Endodermal cell (in vitro differentiated cells): ENCODE results near the gene MAGOH. TPM values are rescaled to one million over a fixed set of nuclear protein-coding genes. Genes with fewer than 3 reads are reported as not detected.

ENCODE experiments used
- DNase-seq: peaks from one replicate; pipeline ENCODE4 v3.0.0-alpha.2; 2017
- H3K27ac ChIP-seq: 2 replicates; pipeline ENCODE4 v1.5.1; 2013; ENCODE audit warnings: mild to moderate bottlenecking, low read depth, low read length, moderate library complexity
- H3K27me3 ChIP-seq: 2 replicates; pipeline ENCODE4 v1.6.1; 2013; ENCODE audit warnings: mild to moderate bottlenecking, low read length, moderate library complexity; ENCODE audit not compliant: insufficient read depth, control insufficient read depth, poor library complexity, severe bottlenecking
- H3K36me3 ChIP-seq: 2 replicates; pipeline ENCODE4 v1.7.0; 2013; ENCODE audit warnings: mild to moderate bottlenecking, low read length, moderate library complexity; ENCODE audit not compliant: control insufficient read depth, insufficient read depth
- H3K4me1 ChIP-seq: one replicate; pipeline ENCODE4 v1.7.0; 2013; ENCODE audit warnings: low read length; ENCODE audit not compliant: control insufficient read depth, insufficient read depth
- H3K4me3 ChIP-seq: 2 replicates; pipeline ENCODE4 v1.5.1; 2013; ENCODE audit warnings: mild to moderate bottlenecking, low read length, moderate library complexity
- H3K9ac ChIP-seq: 2 replicates; pipeline ENCODE4 v1.6.1; 2013; ENCODE audit warnings: mild to moderate bottlenecking, low read length, moderate library complexity; ENCODE audit not compliant: poor library complexity, severe bottlenecking; ENCODE audit errors: extremely low read depth
- H3K9me3 ChIP-seq: 2 replicates; pipeline ENCODE4 v1.6.1; 2013; ENCODE audit warnings: mild to moderate bottlenecking, low read length, moderate library complexity; ENCODE audit not compliant: control insufficient read depth
- H3K27ac Mint-ChIP-seq: 2 replicates; pipeline ENCODE4 v1.8.0; 2020; ENCODE audit warnings: mixed read lengths
- H3K27me3 Mint-ChIP-seq: 2 replicates; pipeline ENCODE4 v1.8.0; 2021; ENCODE audit warnings: mild to moderate bottlenecking, mixed read lengths; ENCODE audit not compliant: insufficient read depth
- H3K36me3 Mint-ChIP-seq: 2 replicates; pipeline ENCODE4 v1.8.0; 2020; ENCODE audit warnings: low read depth, mixed read lengths
- H3K4me1 Mint-ChIP-seq: 2 replicates; pipeline ENCODE4 v1.8.0; 2020; ENCODE audit warnings: mixed read lengths
- H3K4me3 Mint-ChIP-seq: 2 replicates; pipeline ENCODE4 v1.8.0; 2020; ENCODE audit warnings: mild to moderate bottlenecking, moderate library complexity, mixed read lengths
- H3K9me3 Mint-ChIP-seq: 2 replicates; pipeline ENCODE4 v1.8.0; 2020; ENCODE audit warnings: mild to moderate bottlenecking, mixed read lengths
- WGBS, 2 experiments: methylation state at CpG; one replicate each; pipeline versions ENCODE4 v1.1.5 to v1.1.7; 2013; ENCODE audit warnings: missing lambda C conversion rate in 2 of 2, mixed read lengths in 1 of 2; ENCODE audit not compliant: insufficient coverage in 1 of 2, insufficient read length in 1 of 2; 5-methylcytosine and 5-hydroxymethylcytosine counted together
- total RNA-seq, 2 donors: library from RNA; stranded (reverse); fragmentation: NEBNext Ultra II Directional in 1 of 2; extraction: Animal tissue kit (Norgen Biotek cat#: 25700) in 1 of 2; gene quantifications; 2 replicates in 1 of 2; 3 replicates in 1 of 2; pipeline ENCODE4 v1.2.1, GENCODE V29; 2021
- TF ChIP-seq, protein P1 (sequence below): fragments of 200-600 bp; sonication (generic); conservative IDR thresholded peaks from 2 replicates; pipeline ENCODE4 v1.5.0; 2021; ENCODE audit warnings: antibody characterized with exemption, mild to moderate bottlenecking

Gene MAGOH
- total RNA-seq, 2 donors from 2014 or later, result 59.1 to 74.7 TPM

DNA sequence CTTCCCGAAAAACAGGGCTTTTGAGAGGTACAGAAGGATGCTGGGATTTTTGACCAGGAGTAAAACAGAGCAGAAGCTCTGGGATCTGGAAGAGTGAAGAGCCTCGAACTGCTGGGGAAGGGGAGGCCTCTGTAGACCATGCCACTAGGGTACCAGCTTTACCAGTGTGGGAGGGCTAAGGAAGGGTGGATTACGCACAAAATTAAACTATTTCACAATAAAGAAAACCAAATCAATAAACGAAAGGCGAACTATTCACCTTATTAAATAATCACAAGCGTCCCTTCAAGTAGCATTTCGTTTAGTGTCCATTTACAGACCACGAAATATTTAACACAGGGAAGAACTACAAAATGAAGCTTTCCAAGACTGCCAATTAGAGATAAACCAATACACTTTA is 18.6 kb downstream of the MAGOH start:
- 40 to 41% methylated on average over 7 to 8 of the region's 8 CpGs for WGBS, 2 experiments
- peak overlapping the region; percentile 52 for H3K9ac ChIP-seq
- H3K9me3 Mint-ChIP-seq, result no peaks in the 10 kb centered on the region

GRCh38 chr1:53218201-53218600 is 20.1 kb downstream of the MAGOH start:
- H3K9me3 Mint-ChIP-seq, result no peaks in the 10 kb centered on the region
- Histone ChIP-seq H3K9ac (no peak overlapping the region), H3K9me3 (no peaks in the 10 kb centered on the region), H3K27me3 (no peaks in the 10 kb centered on the region), H3K27ac (no peak overlapping the region), H3K36me3 (peaks cover 36% of the 10 kb centered on the region), H3K4me1 (no peaks in the 10 kb centered on the region), H3K4me3 (no peak overlapping the region)
- TF ChIP-seq, protein P1, sequence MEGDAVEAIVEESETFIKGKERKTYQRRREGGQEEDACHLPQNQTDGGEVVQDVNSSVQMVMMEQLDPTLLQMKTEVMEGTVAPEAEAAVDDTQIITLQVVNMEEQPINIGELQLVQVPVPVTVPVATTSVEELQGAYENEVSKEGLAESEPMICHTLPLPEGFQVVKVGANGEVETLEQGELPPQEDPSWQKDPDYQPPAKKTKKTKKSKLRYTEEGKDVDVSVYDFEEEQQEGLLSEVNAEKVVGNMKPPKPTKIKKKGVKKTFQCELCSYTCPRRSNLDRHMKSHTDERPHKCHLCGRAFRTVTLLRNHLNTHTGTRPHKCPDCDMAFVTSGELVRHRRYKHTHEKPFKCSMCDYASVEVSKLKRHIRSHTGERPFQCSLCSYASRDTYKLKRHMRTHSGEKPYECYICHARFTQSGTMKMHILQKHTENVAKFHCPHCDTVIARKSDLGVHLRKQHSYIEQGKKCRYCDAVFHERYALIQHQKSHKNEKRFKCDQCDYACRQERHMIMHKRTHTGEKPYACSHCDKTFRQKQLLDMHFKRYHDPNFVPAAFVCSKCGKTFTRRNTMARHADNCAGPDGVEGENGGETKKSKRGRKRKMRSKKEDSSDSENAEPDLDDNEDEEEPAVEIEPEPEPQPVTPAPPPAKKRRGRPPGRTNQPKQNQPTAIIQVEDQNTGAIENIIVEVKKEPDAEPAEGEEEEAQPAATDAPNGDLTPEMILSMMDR, result no peak
- no peak for DNase-seq
- no peak overlapping the region for H3K27ac Mint-ChIP-seq
- H3K36me3 Mint-ChIP-seq, result peaks cover 28% of the 10 kb centered on the region
- peaks cover 12% of the 10 kb centered on the region for H3K4me1 Mint-ChIP-seq
- H3K4me3 Mint-ChIP-seq, result no peak overlapping the region
- no peaks in the 10 kb centered on the region for H3K27me3 Mint-ChIP-seq
- WGBS, 2 experiments, result 88% methylated on average over 5 to 7 of the region's 7 CpGs

More for the DNA sequence above, 18.6 kb downstream of the MAGOH start:
- peak overlapping the region; percentile 87 for H3K27ac Mint-ChIP-seq
- TF ChIP-seq, protein P1, result no peak
- no peak for DNase-seq
- peaks cover 15% of the 10 kb centered on the region for H3K36me3 Mint-ChIP-seq
- H3K27me3 ChIP-seq, result no peaks in the 10 kb centered on the region
- H3K4me1 ChIP-seq, result no peaks in the 10 kb centered on the region
- peak overlapping the region; percentile 86 for H3K4me3 Mint-ChIP-seq
- H3K27ac ChIP-seq, result peak overlapping the region; percentile 70
- H3K36me3 ChIP-seq, result peaks cover 24% of the 10 kb centered on the region
- peaks cover 1% of the 10 kb centered on the region for H3K27me3 Mint-ChIP-seq
- peak overlapping the region; percentile 95 for H3K4me3 ChIP-seq
- peaks cover 12% of the 10 kb centered on the region for H3K4me1 Mint-ChIP-seq
- no peaks in the 10 kb centered on the region for H3K9me3 ChIP-seq

DNA sequence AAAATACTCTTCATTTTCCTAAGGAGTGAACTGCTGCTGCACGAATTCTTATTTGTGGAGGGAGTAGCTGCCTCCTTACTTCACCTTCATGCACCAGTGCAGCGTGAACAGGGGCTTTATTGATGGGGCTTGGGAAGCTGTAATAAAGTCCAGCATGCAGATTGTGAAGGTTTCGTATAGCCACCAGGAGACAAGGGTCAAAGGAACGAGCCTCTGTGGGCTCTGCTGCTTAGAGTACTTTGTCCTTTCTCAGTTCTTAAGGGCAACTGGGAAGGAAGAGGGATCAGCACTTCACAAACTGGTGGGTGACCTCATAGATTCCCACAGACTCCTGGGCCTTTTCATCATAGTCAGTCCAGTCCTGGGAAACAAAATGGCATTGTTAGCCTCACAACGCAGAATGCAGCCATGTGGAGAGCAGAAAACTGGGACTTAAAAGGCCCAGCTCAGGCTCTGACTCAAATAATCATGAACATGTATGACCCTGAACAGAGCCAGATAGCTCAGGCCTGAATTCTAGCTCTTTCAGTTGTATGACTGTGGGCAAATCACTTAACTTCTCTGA is 23.9 kb downstream of the MAGOH start:
- H3K4me3 Mint-ChIP-seq, result no peak overlapping the region
- TF ChIP-seq, protein P1, result no peak
- no peak overlapping the region for H3K27ac ChIP-seq
- no peaks in the 10 kb centered on the region for H3K9me3 Mint-ChIP-seq
- 84 to 87% methylated on average over 4 to 5 of the region's 5 CpGs for WGBS, 2 experiments
- H3K9me3 ChIP-seq, result no peaks in the 10 kb centered on the region
- no peaks in the 10 kb centered on the region for H3K4me1 ChIP-seq
- H3K9ac ChIP-seq, result no peak overlapping the region
- no peak for DNase-seq
- no peaks in the 10 kb centered on the region for H3K27me3 ChIP-seq
- peaks cover 61% of the 10 kb centered on the region for H3K36me3 Mint-ChIP-seq
- no peak overlapping the region for H3K27ac Mint-ChIP-seq
- H3K4me1 Mint-ChIP-seq, result peaks cover 3% of the 10 kb centered on the region
- H3K36me3 ChIP-seq, result peaks cover 67% of the 10 kb centered on the region
- no peaks in the 10 kb centered on the region for H3K27me3 Mint-ChIP-seq
- H3K4me3 ChIP-seq, result no peak overlapping the region
